GM18526 (cell line): ENCODE measurements around the gene PRR13.

Source experiments
- POLR2A ChIP-seq: IDR thresholded peaks from 3 replicates; pipeline ENCODE4 v1.6.1; 2011; ENCODE audit not compliant: insufficient read length; ENCODE audit errors: extremely low read depth

Gene PRR13

GRCh38 chr12:53443955-53444354 lies 2.4 kb downstream of the PRR13 start:
- TF ChIP-seq POLR2A, result no peak

GRCh38 chr12:53450936-53451335 lies 9.4 kb downstream of the PRR13 start:
- no peak for TF ChIP-seq POLR2A

GRCh38 chr12:53451661-53452158 lies 10.2 kb downstream of the PRR13 start, which contains the start of gene PCBP2:
Gene PCBP2, plus strand, starts transcription at chr12:53452102. Its CDS starts 2,699 bp downstream, at chr12:53454801.
- peak; percentile 87 for TF ChIP-seq POLR2A

- TF ChIP-seq POLR2A, result no peak
Measured at GRCh38 chr12:53452159-53453077, 10.9 kb downstream of the PRR13 start.

- TF ChIP-seq POLR2A, result no peak
Measured at GRCh38 chr12:53453953-53454640, 12.6 kb downstream of the PRR13 start.

- TF ChIP-seq POLR2A, result no peak
Measured at GRCh38 chr12:53454707-53455106, 13.2 kb downstream of the PRR13 start.

GRCh38 chr12:53456654-53457366 lies 15.3 kb downstream of the PRR13 start:
- no peak for TF ChIP-seq POLR2A

GRCh38 chr12:53459097-53459496 lies 17.6 kb downstream of the PRR13 start:
- TF ChIP-seq POLR2A, result no peak

GRCh38 chr12:53461059-53461458 lies 19.5 kb downstream of the PRR13 start:
- TF ChIP-seq POLR2A, result no peak

- no peak for TF ChIP-seq POLR2A
Measured at GRCh38 chr12:53461591-53461990, 20.1 kb downstream of the PRR13 start.

- no peak for TF ChIP-seq POLR2A
Measured at GRCh38 chr12:53462935-53463334, 21.4 kb downstream of the PRR13 start.

- no peak for TF ChIP-seq POLR2A
Measured at GRCh38 chr12:53463802-53464560, 22.4 kb downstream of the PRR13 start.

- no peak for TF ChIP-seq POLR2A
Measured at GRCh38 chr12:53464685-53465418, 23.3 kb downstream of the PRR13 start.

- no peak for TF ChIP-seq POLR2A
Measured at GRCh38 chr12:53465679-53466078, 24.1 kb downstream of the PRR13 start.
